AML-193 (cell line): ENCODE results near the gene HSD17B2.

Experiments
- DNase-seq, 2 experiments: peaks; one replicate each; lab custom pipeline; 2025; lab: John Stamatoyannopoulos, UW

HSD17B2 gene

DNA sequence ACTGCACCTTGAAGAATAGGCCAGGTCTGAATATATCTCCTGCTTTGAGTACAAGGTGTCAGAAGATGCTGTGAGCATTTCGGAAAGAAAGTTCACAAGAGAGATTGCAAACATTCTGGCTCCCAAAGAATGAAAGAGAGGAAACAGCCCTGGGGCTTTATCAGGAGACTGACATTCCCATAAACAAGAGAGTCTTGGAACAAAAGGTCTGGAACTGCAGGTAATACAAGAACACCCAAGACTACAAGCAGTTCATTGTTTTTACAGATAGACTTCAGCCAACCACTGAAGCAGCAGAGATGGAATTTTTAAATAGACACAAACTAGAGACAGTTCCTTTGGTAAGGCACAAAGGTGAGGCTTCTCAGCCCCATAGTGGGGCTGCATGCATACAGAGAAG, 14.4 kb downstream of the HSD17B2 start:
- no peak for DNase-seq

DNA sequence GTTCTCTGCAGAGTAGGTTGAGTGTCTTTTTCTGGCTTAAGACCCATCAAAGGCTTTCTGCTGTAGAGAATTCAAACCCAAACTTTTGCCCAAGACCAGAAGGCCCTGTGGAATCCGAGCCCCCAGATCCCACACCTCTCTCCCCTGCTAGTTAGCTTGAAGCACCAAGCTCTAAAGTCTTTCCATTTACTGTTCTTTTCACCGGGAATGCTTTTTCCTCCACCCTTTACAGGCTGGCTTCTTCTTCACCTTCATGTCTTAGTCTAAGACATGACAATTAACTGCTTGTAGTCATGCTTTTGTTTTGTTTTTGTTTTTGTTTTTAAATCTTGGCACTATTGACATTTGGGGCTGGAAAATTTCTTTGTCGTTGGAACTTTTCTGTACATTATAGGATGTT, 15.5 kb downstream of the HSD17B2 start:
- DNase-seq: no peak

DNA sequence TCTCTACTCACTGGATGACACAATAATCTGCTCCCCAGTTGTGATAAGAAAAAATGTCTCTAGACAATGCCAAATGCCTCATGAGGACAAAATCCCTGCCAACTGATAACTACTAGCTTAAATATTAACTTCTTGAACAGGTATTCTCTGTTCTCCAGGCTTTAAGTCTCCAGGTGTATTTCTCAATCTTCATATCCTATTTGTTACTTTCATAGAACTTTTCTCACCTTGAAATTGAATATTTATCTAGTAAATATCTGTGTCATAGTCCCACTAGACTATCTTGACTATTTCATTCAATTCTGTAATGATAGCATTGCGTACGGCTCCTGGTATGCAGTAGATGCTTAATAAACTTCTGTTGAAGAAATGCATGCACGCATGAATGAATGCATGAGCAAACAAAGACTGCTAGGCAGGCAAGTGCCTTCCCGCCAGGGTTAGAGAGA, 15.9 kb downstream of the HSD17B2 start:
- DNase-seq: no peak

DNA sequence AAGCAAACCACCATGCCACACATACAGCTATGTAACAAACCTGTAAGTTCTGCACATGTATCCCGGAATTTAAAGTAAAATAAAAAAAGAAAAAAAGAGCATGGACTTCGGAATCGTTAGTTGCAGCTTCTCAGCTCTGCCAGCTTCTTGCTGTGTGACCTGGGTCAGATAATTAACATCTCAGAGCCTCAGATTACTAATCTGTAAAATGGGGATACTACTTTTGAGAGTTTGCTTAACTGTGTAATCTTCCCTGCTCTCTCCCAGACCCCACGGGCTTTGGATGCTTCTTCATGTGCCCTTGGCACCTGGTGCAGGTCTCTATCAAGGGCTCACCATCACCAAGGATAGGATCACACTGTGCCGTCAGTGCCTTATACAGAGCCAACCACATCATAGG, 16.6 kb downstream of the HSD17B2 start:
- no peak for DNase-seq

DNA sequence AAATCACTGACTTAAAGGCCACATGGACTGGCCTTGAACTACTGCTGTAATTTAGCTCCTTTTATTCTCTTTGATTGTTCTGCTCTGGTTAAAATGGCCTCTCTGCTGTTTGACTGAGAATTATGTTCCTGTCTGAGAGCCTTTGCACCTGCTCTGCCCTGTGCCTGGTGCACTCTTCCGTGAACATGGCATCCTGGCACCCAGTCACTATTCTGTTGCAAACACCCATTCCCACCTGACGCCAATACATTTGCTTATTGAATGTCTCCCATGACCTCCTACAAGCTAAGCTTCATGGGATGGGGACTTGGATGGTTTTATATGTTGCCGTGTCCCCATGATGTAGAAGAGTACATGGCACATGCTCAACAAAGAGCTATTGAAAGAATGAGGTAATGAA, 20.1 kb downstream of the HSD17B2 start:
- no peak for DNase-seq

DNA sequence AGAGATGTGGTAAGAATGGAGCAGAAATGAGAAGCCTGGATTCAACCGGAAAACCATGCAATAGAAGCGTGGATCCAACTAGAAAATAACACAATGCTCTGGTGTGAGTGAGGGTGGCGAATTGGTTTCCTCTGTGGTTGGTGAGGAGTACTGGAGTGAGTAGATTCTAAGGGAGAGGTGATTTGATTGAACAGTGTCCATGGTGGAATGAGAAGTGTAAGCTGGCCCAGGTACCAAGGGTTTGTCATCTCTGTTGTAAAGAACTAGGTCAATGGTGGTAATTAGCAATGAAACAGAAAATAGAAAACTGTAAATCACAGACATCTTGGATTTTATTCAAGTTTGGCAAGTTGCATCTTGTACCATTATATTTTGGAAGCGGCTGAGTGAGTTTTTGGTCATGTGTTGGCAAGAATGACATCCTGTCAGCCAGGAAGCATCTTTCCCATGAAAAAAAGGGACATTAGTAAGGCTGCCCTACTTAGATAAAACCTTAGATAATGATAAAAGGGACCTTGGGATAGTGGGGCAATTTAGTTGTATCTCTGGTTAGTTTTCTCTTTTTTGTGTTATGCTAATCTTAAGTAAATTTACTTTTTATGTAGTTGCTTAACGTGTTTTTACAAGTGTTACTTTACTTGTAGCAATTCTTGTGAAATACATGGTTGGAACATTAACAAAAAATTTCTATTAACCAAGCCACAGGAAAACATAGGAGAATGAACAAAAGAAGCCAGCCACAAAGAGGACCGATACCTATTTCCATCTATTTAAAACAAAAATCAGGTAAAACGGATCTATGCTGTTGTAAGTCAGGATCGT, 20.9 kb downstream of the HSD17B2 start:
- DNase-seq: no peak

DNA sequence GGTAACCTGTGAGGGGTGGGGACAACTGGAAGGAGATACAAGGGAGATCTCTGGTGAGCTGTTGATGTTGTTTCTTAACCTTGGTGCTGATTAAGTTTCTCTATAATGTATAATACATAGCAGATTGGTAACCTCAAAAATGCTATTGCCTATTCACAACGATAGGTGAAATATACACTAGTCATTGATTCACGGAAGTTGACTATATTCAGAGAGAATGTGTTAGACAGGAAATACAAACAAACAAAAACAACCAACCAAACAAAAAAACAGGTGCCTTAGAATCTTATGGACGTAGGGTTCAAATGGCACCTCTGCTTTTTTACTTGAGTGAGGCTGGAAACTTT, 21.5 kb downstream of the HSD17B2 start:
- DNase-seq: no peak

DNA sequence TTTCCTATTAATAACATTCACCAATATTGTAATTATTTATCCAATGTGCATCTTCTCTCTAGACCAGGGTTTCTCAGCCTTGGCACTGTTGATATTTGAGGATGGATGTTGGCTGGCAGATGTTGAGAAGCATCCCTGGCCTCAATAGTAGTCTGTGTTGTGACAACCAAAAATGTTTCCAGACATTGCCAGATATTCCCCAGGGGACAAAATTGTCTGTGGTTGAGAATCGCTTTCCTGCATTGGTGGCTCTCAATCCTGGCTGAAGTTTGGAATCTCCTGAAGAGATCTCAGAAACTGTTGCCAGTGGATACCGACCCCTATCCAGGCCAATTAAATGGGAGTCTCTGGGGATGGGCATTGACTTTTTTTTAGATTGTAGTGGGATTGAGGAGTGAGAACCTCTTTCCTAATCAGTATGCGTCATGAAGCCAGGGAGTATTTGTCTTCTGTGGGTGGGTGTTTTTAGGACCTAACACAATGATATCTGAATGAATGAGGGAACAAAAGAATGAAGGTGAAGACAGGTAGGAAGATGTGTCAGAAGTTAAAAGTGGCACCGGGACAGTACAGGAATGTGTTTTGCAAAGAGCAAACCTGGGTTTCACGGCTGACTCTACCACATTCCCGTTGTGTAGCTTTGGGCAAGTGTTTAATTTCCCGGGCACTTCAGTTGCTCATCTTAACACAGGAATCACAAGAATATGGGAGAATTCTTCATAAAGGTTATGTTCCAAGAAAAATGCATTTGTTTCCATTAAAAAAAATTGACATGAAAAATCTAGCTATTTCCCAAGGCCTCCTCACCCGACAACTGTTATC, 24.3 kb downstream of the HSD17B2 start:
- DNase-seq: no peak

DNA sequence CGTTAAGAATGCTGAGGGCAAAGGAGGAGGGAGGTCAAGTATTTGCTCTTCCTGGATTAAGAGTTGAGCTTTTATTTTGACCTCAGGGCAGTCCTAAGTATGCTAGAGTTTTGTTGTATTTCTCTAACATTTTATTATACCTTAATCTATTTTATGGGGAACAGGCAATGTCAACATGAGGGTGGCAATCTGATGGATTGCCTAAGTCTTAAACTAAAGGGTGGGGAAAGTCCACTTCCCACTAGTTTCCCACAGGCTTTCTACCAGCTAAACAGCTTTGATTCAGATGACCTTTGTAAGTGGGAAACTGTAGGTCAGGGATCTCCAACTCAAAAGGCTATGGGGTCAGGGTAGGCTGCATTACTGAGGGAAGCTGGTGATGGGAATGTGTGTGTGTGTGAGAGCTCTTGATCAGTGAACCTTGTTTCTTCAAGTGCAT, 24.9 kb downstream of the HSD17B2 start:
- DNase-seq: no peak

DNA sequence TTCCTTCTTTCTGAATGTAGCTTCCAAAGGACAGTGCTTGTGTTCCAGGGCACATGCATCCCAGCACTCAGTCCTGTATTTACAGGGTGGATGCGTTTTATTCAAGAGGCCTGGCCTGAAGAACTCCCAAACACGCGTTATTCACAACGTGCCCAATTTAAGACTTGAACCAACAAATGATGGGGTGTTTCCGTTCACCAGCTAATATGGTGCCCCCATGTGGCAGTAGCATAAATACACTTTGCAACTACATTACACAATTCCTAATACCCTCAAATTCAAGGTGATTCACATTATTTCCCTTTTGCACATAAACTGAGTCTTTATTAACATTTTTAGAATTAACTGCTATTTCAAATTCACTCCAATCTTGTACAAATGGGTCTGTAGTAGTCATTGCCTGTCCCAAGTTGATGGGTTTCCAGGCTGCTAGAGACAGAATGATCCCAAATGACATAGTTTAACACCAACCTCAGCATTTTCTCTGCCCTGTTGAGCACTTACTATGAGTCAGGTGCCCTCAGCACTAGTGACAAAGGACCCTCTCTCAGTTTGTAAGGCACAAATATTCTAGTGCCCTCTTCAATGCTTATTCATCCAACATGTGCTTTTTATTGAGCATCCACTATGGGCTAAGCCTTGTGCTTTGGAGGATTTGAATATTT, 26.9 kb downstream of the HSD17B2 start:
- DNase-seq: peak; percentile 8 to 29

DNA sequence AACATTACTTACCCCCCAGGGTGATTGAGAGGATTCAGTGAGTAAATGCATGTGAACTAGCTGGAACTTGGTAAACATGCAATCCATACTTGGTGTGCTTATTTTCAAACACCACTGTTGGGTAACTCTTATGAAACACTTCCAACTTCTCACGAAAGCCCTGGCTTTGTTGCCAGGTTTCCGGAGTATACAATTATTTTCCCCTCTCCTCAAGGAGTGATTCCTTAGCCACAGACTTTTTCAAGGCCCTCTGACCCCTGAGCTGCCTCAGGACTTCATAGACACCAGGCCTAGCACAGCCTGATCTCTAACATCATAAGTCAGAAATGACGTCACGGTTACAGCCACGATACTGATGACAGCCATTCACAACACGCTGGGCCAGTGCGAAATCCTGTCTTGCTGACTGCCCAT, 27.6 kb downstream of the HSD17B2 start:
- no peak for DNase-seq

DNA sequence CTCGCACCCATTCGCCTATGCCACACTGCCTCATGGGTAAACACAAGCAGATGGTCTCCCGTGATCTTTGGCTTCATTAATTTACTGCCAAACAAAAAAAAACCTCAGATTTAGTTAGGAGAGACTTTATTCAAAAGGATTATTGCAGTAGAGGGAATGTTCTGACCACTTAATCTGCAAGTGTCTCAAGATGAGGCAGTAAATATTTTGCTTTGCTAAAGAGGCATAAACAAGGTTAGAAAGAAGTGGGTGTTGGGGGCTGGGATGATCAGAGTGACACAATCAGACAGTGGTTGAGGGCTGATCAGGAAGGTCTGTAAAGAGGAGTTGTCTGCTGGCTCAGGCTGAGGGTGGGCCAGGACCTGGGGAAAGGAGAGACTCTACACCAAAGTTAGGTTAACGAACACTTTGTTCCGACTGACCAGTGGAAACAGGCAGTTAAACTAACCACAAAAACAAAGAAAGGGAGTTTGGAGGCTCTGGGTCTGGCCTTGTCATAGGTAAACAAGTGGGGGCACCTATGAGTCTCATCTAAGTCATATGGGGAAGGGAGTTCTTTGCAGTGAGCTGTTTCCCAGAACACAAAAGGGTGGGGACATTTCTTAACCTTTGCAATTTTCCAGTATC, 28.5 kb downstream of the HSD17B2 start:
- no peak for DNase-seq

DNA sequence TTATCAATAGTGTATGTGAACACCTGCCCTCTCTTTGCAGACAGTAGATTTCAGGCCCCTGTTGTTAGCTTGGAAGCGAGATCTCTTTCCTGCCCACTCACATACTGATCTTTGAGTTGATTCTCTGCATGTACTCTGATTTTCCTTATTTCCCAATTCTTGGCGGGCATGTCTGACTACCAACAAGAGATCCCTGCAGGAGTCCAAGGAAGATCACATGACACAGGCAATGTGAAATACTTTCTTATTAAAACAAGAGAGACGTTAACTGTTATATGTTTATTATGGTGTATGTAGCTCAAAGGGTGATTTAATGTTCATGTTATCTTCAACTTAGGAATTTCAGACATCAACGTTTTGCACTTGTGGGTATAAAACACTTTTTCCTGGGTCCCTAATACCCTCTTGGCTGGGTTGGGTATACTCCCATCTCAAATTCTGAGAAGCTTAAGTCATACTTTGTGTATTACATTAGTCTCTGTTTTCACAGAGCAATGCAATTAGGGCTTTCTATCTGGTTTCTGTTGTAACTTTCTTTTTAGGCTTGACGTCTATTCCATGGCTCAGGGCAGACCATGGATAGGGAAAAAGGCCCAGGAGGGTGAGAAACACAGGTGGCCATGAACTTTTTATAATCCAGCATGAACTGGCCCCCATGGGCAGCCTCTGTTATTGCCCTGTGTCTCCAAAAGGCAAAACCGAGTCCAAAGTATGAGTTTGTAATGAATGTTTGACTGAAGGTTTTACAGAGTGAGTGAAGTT, 32.2 kb downstream of the HSD17B2 start:
- DNase-seq: no peak

DNA sequence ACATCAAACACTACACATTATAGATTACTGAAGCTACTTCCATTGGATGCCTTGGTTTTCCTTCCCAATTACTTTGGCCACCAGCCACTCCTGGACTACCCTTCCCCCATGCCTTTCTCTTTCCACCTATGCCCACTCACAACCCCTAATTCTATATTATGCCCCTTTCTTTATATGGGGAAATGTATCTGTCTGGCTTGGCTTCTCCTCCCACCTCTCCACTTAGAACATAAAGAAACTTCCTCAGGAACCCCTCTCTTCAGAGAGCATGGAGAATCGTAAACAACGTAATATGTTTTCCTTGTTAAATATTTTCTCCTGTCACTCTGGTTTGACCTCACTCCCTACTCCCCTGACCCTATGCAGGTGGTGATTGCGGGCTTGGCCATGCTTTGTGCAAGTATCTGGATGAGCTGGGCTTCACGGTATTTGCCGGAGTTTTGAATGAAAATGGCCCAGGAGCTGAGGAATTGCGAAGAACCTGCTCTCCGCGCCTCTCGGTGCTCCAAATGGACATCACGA, 32.8 kb downstream of the HSD17B2 start:
- no peak for DNase-seq

DNA sequence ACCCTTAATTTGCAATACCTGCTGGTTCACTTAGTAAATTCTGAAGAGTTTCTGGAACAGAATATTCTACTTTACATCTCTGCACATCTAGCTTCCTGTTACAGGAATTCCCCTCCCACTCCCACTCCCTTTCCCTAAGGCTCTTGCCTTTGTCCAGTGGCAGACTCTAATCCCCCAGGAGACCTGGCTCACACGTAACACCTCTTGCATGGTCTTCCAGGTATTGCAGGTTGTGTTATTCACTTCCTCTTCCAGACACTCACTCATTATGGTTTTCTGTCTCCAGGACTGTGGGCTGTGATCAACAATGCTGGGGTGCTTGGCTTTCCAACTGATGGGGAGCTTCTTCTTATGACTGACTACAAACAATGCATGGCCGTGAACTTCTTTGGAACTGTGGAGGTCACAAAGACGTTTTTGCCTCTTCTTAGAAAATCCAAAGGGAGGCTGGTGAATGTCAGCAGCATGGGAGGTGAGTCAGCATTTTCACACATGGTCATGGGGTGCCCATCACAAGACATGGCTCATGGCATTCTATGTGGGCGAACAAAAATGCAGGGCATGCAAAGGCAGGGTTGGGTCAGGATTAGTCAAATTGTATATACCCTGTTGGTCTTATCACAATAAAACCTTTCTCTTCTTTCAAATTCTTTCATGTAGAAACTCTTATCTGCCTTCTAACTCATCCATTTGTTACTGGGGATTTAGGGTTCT, 35.8 kb downstream of the HSD17B2 start:
- no peak for DNase-seq

DNA sequence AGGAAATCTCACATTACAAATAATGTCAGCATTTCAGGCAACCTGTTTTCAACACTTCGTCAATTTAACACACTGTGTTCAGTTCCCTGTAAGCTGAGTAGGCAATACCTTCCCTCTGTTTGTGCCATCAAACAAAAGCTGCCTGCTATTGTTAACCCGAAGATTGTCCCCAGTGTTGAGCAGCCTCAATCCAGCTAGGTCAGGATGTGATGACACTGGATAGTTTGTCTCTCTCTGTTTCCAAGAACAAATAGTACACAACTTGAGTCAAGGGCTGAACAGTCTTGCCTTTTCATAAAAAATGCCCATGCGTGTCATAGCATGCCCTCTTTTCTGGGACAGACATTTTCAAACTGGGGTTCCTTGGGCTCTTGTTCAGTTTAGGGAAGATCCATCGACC, 36.4 kb downstream of the HSD17B2 start:
- no peak for DNase-seq

DNA sequence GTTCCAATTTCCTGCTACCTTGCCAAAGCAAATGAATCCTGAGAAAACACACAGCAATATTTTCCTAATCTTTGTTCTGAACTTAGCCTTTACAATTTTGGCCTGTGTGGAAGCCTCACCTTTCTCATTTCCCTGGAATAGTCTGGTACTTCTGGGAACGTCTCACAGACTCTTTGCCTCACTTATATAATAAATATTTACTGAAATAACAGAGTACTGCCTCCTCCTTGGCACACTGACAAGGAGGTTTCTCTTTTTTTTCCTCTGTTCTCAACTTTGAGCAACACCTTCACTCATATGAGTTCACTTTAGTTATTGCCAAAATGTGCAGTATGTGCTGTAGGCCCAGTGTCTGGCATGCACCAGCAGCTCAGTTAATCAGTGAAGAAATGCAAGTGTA, 37.3 kb downstream of the HSD17B2 start:
- no peak for DNase-seq

DNA sequence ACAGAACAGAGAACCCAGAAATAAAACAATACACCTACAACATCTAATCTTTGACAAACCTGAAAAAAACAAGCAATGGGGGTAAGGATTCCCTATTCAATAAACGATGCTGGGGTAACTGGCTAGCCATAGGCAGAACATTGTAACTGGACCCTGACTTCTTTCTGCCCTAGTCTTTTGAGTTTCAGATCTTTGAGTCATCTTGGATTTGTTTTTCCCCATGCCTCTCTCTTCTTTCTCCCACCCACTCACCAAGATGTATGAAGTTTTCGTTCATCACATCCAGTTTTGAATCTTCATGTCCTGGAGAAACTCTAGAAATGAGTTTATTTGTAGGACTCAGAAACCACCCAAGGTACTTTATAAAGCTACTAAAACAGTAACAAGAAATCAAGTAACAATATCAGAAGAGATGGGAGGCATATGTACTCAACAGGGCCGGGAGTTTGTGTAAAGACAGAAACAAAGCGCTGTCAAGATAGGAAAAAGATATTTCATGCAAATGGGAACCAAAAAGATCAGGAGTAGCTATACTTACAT, 39.0 kb downstream of the HSD17B2 start:
- DNase-seq: no peak

DNA sequence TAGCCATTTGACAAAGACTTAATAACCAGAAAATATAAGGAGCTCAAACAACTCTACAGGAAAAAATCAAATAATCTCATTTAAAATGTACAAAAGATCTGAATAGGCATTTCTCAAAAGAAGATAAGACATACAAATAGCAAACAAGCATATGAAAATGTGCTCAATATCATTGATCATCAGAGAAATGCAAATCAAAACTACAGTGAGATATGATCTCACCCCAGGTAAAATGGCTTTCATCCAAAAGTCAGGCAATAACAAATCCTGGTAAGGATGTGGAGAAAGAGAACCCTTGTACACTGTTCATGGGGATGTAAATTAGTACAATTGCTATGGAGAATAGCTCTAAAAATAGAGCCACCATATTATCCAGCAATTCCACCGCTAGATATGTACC, 43.1 kb downstream of the HSD17B2 start:
- no peak for DNase-seq

DNA sequence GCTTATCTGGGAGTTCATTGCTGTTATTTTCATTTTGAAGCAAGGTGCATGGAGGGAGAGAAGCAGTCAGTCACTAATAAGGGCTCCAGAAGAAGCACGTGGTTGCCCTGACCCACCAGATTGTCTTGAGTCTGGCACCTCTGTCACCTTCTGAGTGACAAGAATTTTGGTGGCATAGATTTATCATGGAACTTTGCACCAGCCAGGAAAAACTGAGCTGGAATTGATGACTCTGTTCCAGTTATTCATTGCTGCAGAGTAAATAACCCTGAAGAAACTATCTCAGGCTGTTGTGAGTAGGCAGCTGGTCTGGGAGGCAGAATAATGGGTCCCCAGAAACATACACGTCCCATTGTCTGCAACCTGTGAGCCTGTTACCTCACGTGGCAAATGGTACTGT, 44.8 kb downstream of the HSD17B2 start:
- no peak for DNase-seq
